GM18868 (cell line): Measurements from ENCODE around the gene LENEP.
A peak's percentile ranks its signal among the peaks of the same experiment; 100 is the strongest.

Experiments used
- ATAC-seq: cut with Tn5 transposase; IDR thresholded peaks from one replicate; pipeline ENCODE4 v1.9.1; 2021; ENCODE audit warnings: mild to moderate bottlenecking, moderate library complexity; ENCODE audit not compliant: unreplicated experiment

The LENEP gene

GRCh38 chr1:154960446-154961136, 32.8 kb upstream of the LENEP start:
- ATAC-seq = no peak

- peak; percentile 79 for ATAC-seq
Measured at GRCh38 chr1:154961207-154962155, 31.9 kb upstream of the LENEP start, which contains the start of gene PYGO2. TSS of gene PYGO2 (minus strand) at chr1:154961782. CDS start at chr1:154961576, 206 bp downstream.

- peak; percentile 11 for ATAC-seq
Measured at GRCh38 chr1:154962156-154962749, 31.1 kb upstream of the LENEP start.

GRCh38 chr1:154962795-154963330, 30.5 kb upstream of the LENEP start:
- no peak for ATAC-seq

GRCh38 chr1:154963643-154964042, 29.7 kb upstream of the LENEP start:
- ATAC-seq = no peak

- no peak for ATAC-seq
Measured at GRCh38 chr1:154964359-154964758, 29.0 kb upstream of the LENEP start.

GRCh38 chr1:154966111-154966510, 27.3 kb upstream of the LENEP start:
- ATAC-seq = no peak

- ATAC-seq = no peak
Measured at GRCh38 chr1:154967331-154967950, 25.9 kb upstream of the LENEP start.

- no peak for ATAC-seq
Measured at GRCh38 chr1:154968731-154969130, 24.7 kb upstream of the LENEP start.

GRCh38 chr1:154969246-154969645, 24.1 kb upstream of the LENEP start:
- no peak for ATAC-seq

GRCh38 chr1:154969860-154970452, 23.4 kb upstream of the LENEP start:
- no peak for ATAC-seq

- ATAC-seq = peak; percentile 43
Measured at GRCh38 chr1:154970631-154971340, 22.6 kb upstream of the LENEP start, which contains the start of gene SHC1. TSS of gene SHC1 (minus strand) at chr1:154970747. CDS start at chr1:154970526, 221 bp downstream.

GRCh38 chr1:154971341-154971998, 21.9 kb upstream of the LENEP start:
- no peak for ATAC-seq

- ATAC-seq = no peak
Measured at GRCh38 chr1:154972213-154972516, 21.2 kb upstream of the LENEP start.

- ATAC-seq = no peak
Measured at GRCh38 chr1:154972517-154973343, 20.7 kb upstream of the LENEP start.

- ATAC-seq = no peak
Measured at GRCh38 chr1:154973344-154974101, 19.9 kb upstream of the LENEP start.

- peak; percentile 74 for ATAC-seq
Measured at GRCh38 chr1:154974102-154974807, 19.1 kb upstream of the LENEP start, which contains the start of gene CKS1B. TSS of gene CKS1B (plus strand) at chr1:154974681. CDS start at chr1:154974746, 65 bp downstream.
